NCI-H526 treated with DMSO at 0.1 percent for 48 hours (cell line): ENCODE data around the gene RAB24.
"Not testable (repeated sequence)": the region's sequence is repeated elsewhere in the genome, so short reads cannot be mapped to it uniquely, and the experiment has no call there.

Experiments
- DNase-seq: peaks from one replicate; lab custom pipeline; 2025; lab: John Stamatoyannopoulos, UW

The RAB24 gene

DNA sequence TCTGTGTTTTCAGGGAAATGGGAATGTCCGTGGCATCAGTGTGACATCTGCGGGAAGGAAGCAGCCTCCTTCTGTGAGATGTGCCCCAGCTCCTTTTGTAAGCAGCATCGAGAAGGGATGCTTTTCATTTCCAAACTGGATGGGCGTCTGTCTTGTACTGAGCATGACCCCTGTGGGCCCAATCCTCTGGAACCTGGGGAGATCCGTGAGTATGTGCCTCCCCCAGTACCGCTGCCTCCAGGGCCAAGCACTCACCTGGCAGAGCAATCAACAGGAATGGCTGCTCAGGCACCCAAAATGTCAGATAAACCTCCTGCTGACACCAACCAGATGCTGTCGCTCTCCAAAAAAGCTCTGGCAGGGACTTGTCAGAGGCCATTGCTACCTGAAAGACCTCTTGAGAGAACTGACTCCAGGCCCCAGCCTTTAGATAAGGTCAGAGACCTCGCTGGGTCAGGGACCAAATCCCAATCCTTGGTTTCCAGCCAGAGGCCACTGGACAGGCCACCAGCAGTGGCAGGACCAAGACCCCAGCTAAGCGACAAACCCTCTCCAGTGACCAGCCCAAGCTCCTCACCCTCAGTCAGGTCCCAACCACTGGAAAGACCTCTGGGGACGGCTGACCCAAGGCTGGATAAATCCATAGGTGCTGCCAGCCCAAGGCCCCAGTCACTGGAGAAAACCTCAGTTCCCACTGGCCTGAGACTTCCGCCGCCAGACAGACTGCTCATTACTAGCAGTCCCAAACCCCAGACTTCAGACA lies 9.5 kb downstream of the RAB24 start:
- no peak for DNase-seq

DNA sequence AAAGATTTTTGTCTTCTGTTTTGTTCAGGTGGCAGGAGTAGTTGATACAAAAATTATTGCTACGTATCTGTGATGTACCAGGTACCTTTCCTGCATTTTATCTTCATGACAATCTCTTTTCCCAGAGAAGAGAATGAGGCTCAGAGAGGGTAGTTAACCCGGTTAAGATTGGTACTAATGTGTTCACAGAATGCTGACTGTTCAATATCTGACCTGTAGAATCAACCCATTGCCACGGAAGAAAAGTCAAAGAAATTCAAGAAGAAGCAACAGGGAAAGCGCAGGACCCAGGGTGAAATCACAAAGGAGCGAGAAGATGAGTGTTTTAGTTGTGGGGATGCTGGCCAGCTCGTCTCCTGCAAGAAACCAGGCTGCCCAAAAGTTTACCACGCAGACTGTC lies 11.8 kb downstream of the RAB24 start:
- DNase-seq = no peak

DNA sequence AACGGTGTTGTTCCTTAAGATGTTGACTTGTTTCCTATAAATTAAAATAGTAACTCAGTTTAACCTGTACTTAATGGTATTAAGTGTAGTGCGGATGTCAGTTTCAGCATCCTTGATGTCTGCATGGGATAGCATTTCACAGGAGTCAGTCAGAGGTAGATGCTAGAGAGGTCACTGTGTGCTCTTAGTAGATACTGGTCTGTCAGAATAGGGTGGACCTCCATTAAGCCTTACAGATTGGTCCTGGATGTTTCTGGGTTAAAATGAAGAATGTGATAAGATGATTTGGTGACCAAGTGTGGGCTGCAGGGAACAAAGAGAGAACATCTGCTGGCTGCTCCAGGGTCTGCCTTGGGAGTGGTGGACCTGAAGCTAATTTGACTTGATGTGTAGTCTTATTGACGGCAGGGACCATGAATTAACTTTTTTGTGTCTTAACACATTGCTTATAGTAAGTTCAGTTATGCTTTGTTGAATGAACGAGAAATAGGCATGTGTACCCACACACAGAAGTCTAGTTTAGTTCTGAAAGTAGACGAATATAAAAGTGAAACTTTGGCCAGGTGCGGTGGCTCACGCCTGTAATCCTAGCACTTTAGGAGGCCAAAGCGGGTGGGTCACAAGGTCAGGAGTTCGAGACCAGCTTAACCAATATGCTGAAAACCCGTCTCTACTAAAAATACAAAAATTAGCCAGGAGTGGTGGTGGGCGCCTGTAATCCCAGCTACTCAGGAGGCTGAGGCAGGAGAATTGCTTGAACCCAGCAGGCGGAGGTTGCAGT lies 12.5 kb downstream of the RAB24 start:
- no peak for DNase-seq

GRCh38 chr5:177288191-177288590 lies 15.3 kb downstream of the RAB24 start:
- no peak for DNase-seq

DNA sequence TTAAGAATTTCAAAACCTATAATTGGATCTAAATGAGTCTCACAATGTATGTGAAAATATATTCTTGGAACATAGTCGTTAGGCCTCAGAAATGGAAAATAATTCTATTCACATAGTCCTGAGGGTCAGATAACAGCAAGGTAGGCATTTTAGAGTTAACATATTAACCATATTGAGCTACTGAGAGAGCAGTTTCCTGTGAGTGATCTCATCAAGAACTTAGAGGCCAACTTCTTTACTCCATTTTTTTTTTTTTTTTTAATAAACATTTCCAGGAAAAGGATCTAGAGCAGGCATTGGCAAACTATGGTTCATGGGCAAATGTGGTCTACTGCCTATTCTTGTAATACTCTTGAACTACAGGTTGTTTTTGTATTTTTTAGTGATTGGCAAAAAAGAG lies 26.6 kb downstream of the RAB24 start:
- no peak for DNase-seq

GRCh38 chr5:177275883-177276282 lies 27.6 kb downstream of the RAB24 start:
- no peak for DNase-seq

DNA sequence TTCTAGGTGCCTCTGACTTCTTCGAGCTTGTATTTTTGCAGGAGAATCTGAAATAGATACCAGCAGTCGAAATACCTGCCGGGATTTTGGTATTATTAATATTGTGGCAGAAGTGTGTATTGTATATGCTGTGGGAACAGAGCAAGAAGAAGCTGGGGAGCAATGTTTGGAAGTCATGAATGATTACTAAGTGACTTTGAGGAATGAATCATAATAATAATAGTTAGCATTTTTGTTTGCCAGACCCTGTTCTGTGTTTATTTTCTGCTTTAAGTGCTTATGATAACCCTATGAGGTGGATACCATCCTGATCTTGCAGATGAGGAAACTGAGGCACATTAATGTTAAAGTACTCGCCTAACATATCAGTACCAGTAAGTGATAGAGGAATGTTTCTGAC lies 32.4 kb downstream of the RAB24 start:
- DNase-seq = no peak

GRCh38 chr5:177270653-177271052 lies 32.9 kb downstream of the RAB24 start:
- no peak for DNase-seq

DNA sequence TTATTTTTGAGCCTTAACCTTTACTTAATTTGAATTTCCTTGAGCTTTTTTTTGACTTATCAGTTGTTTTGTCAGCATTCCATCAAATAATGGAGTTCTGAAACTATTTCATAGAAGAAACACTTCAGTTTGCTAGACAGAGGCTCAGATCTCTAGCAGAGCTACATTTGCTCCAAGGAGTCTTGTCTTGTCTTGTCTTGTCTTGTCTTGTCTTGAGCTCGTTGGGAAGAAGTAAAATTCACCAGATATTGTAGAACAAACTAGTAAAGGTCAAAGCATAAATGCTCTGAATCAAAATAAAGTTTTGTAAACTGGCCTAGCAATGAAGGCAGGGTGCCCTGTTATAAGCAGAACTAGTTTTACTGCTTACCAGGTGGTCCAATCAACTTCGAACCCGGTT lies 33.5 kb downstream of the RAB24 start:
- no peak for DNase-seq

DNA sequence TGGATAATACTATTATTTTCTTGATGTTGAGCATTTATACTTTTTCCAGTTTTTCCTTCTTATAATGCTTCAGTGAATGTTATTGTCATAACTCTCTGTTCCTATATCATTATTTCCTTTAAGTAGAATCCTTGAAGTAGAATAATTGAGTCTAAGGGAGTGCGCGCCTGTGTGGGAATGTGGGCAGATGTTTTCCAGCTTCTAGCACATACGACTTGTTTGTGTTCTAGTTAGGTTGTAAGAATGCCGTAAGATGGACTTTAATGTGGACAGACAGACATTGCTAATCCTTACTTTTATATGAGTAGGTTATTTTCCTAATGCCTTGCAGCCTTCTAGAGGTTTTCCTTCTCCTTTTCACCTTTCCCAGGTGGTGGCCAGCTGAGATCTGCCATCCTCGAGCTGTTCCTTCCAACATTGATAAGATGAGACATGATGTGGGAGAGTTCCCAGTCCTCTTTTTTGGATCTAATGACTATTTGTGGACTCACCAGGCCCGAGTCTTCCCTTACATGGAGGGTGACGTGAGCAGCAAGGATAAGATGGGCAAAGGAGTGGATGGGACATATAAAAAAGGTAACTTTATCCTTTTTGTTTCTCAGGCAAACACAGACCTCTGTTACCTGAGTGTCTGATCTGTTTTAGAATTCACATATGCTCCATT lies 34.2 kb downstream of the RAB24 start:
- DNase-seq = no peak

DNA sequence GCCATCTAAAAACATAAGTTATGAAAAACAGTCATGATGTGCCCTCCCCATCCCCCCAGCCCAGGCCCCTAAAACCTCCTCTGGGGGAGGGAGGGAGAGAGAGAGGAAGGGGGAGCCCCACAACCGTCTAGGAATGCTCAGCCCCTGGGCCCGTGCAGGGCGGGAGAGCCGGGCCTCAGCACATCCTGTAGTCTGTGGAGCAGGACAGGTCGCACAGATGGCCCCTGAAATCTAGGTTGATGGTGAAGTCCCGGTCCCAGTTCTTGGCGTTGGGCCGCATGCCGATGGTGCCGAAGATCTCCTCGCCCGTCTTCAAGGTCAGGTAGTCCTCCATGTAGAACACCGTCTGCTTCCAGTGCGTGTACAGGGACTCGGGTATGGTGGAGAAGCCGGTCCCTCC lies 38.1 kb downstream of the RAB24 start:
- DNase-seq = no peak

- no peak for DNase-seq
Measured at GRCh38 chr5:177264178-177264577, 39.3 kb downstream of the RAB24 start.

- DNase-seq = no peak
Measured at GRCh38 chr5:177261510-177261909, 42.0 kb downstream of the RAB24 start.

DNA sequence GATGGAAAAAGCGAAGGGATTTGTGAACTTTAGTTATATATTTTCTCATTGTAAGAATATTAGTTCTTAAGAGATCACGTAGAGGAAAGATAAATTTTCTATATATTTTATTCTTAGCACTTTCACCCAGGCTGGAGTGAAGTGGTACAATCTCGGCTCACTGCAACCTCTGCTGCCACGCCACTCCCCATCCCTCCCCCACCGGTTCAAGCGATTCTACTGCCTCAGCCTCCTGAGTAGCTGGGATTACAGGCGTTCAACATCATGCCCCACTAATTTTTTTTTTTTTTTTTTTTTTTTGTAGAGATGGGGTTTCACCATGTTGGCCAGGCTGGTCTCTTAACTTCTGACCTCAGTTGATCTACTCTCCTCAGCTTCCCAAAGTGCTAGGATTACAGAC lies 42.6 kb downstream of the RAB24 start:
- no peak for DNase-seq

DNA sequence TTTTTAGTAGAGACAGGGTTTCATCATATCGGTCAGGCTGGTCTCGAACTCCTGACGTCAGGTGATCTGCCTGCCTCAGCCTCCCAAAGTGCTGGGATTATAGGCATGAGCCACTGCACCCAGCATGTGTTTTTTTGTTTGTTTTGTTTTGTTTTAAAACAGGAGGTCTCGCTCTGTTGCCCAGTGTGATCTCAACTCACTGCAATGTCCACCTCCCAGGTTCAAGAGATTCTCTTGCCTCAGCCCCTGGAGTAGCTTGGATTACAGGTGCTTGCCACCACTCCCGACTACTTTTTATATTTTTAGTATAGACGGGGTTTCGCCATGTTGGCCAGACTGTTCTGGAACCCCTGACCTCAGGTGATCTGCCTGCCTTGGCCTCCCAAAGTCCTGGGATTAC lies 44.8 kb downstream of the RAB24 start:
- not testable (repeated sequence) for DNase-seq

DNA sequence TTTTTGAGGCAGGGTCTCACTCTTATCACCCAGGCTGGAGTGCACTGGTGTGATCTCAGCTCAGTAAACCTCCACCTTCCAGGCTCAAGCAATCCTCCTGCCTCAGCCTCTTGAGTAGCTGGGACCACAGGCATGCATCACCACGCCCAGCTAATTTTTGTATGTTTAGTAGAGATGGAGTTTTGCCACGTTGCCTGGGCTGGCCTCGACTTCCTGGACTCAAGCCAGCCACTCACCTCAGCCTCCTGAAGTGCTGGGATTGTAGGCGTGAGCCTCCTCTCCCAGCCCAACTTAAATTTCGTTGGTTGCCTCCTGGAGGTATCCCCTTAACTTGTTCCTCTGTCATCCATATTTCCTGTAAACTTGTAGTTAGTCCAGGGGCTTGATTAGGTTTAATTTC lies 47.2 kb downstream of the RAB24 start:
- DNase-seq = no peak

- DNase-seq = no peak
Measured at GRCh38 chr5:177253252-177253651, 50.3 kb downstream of the RAB24 start.
